GM12878 (cell line): Measurements from ENCODE around the gene SPC24.

Experiments used
- BCL3 ChIP-seq: IDR thresholded peaks from 2 replicates; pipeline ENCODE4 v1.6.1; 2011; ENCODE audit warnings: borderline replicate concordance, low read depth, mild to moderate bottlenecking, moderate library complexity, low read length; ENCODE audit not compliant: insufficient read depth, poor library complexity, severe bottlenecking
- BRCA1 ChIP-seq: IDR thresholded peaks from 2 replicates; pipeline ENCODE4 v1.6.1; 2011; ENCODE audit warnings: low read depth, low read length, improper control_type of control experiment
- CREB1 ChIP-seq: IDR thresholded peaks from 2 replicates; pipeline ENCODE4 v1.6.1; 2012; ENCODE audit warnings: low read depth, mild to moderate bottlenecking, inconsistent platforms
- CTCF ChIP-seq, 3 experiments: IDR thresholded peaks in 2 of 3; conservative IDR thresholded peaks in 1 of 3; 2 replicates each; pipeline ENCODE4 v1.5.1; 2011; ENCODE audit warnings: low read depth in 3 of 3, low read length in 3 of 3, mild to moderate bottlenecking in 3 of 3, control low read depth in 2 of 3, moderate library complexity in 2 of 3, inconsistent platforms in 1 of 3, mixed read lengths in 1 of 3; ENCODE audit not compliant: control insufficient read depth in 2 of 3, insufficient read depth in 1 of 3; ENCODE audit errors: extremely low read depth in 1 of 3
- HCFC1 ChIP-seq: fragments of 150-350 bp; IDR thresholded peaks from 2 replicates; pipeline ENCODE4 v1.6.1; 2014; ENCODE audit warnings: low read length
- HDGF ChIP-seq: fragments of 450-650 bp; IDR thresholded peaks from 2 replicates; pipeline ENCODE4 v1.6.1; 2016; ENCODE audit warnings: antibody characterized with exemption
- MTA3 ChIP-seq: IDR thresholded peaks from 2 replicates; pipeline ENCODE4 v1.6.1; 2012; ENCODE audit warnings: low read length, inconsistent platforms, borderline replicate concordance
- NRF1 ChIP-seq: conservative IDR thresholded peaks from 2 replicates; pipeline ENCODE4 v1.6.1; 2011; ENCODE audit warnings: mild to moderate bottlenecking, low read depth, low read length, improper control_type of control experiment
- POLR2A ChIP-seq: IDR thresholded peaks from 2 replicates; pipeline ENCODE4 v1.6.1; 2011; ENCODE audit warnings: low read depth, mild to moderate bottlenecking, low read length
- RAD21 ChIP-seq: IDR thresholded peaks from 2 replicates; pipeline ENCODE4 v1.6.1; 2011; ENCODE audit warnings: mild to moderate bottlenecking, low read depth, low read length, moderate library complexity; ENCODE audit not compliant: insufficient read depth
- RFX5 ChIP-seq: IDR thresholded peaks from 2 replicates; pipeline ENCODE4 v1.6.1; 2011; ENCODE audit warnings: low read depth, low read length, improper control_type of control experiment
- SPI1 ChIP-seq: IDR thresholded peaks from 2 replicates; pipeline ENCODE4 v1.6.1; 2011; ENCODE audit warnings: low read depth, mild to moderate bottlenecking, low read length, moderate library complexity, borderline replicate concordance; ENCODE audit not compliant: insufficient read depth
- ZNF274 ChIP-seq: IDR thresholded peaks from one replicate; pipeline ENCODE4 v1.8.0; 2011; ENCODE audit not compliant: insufficient read length, insufficient read depth
- TF ChIP-seq, protein P1 (sequence below): IDR thresholded peaks from 2 replicates; pipeline ENCODE4 v1.6.1; 2012; ENCODE audit warnings: low read depth, low read length, improper control_type of control experiment

GRCh38 chr19:11198769-11199424, 43.3 kb upstream of the SPC24 start:
- TF ChIP-seq CTCF (IDR thresholded peaks at IDR 0.05 in 2 of 3, conservative IDR thresholded peaks at IDR 0.05 in 1 of 3; ENCODE audit: control insufficient read depth in 2 of 3, extremely low read depth in 1 of 3, insufficient read depth in 1 of 3, low read depth in 3 of 3, low read length in 3 of 3) (no peak), HDGF (no peak), ZNF274 (no peak), NRF1 (no peak), SPI1 (no peak), RAD21 (no peak), RFX5 (no peak), POLR2A (no peak), CREB1 (no peak), BRCA1 (no peak), HCFC1 (no peak), BCL3 (no peak), MTA3 (no peak)
- TF ChIP-seq, protein P1, sequence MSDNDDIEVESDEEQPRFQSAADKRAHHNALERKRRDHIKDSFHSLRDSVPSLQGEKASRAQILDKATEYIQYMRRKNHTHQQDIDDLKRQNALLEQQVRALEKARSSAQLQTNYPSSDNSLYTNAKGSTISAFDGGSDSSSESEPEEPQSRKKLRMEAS, result no peak
